ENCODE results near the gene STK17A.

STK17A gene

GRCh38 chr7:43586251-43586900 lies 3.5 kb downstream of the STK17A start:
- Histone ChIP-seq H3K9ac (ENCODE audit: insufficient read length) (no peak overlapping the region), H3K4me3 (no peak overlapping the region), H3K27ac (no peak overlapping the region), H3K36me3 (ENCODE audit: insufficient read depth, low read length) (no peaks in the 10 kb centered on the region), H3K9me3 (ENCODE audit: low read depth, low read length) (no peaks in the 10 kb centered on the region)
- TF ChIP-seq FOXP2 (optimal IDR thresholded peaks at IDR 0.05; ENCODE audit: control extremely low read depth, extremely low read length, insufficient read depth) (no peak), POLR2AphosphoS5 (IDR thresholded peaks at IDR 0.05; ENCODE audit: borderline replicate concordance, low read depth, low read length) (no peak), EZH2 (IDR thresholded peaks at IDR 0.05) (no peak)
- no peak for DNase-seq (ENCODE audit: low read depth, low spot score)

GRCh38 chr7:43588477-43589132 lies 5.7 kb downstream of the STK17A start:
- DNase-seq (ENCODE audit: low read depth, low spot score): no peak
- no peak overlapping the region for H3K27ac ChIP-seq
- H3K9ac ChIP-seq (ENCODE audit: insufficient read length): no peak overlapping the region
- H3K36me3 ChIP-seq (ENCODE audit: insufficient read depth, low read length): no peaks in the 10 kb centered on the region
- TF ChIP-seq EZH2 (IDR thresholded peaks at IDR 0.05): no peak
- no peak for TF ChIP-seq POLR2AphosphoS5 (IDR thresholded peaks at IDR 0.05; ENCODE audit: borderline replicate concordance, low read depth, low read length)
- TF ChIP-seq FOXP2 (optimal IDR thresholded peaks at IDR 0.05; ENCODE audit: control extremely low read depth, extremely low read length, insufficient read depth): no peak
- no peak overlapping the region for H3K4me3 ChIP-seq
- no peaks in the 10 kb centered on the region for H3K9me3 ChIP-seq (ENCODE audit: low read depth, low read length)

DNA sequence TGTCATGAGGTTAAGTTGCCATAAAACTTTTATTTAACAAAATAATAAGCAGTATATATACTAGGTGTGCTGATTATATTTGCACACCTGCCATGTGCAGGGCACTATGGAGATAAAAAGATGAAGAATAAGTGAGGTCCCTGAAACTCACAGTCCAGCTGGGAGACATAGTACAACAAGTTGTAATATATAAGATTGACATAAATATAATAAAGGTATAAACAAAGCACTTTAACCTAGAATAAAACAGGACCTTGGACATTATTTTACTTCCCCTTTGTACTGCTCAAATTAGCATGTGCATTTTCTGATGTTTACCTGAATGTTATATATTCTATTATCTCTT lies 6.2 kb downstream of the STK17A start:
- Histone ChIP-seq H3K4me3 (no peak overlapping the region), H3K9ac (ENCODE audit: insufficient read length) (no peak overlapping the region), H3K36me3 (ENCODE audit: insufficient read depth, low read length) (no peaks in the 10 kb centered on the region), H3K27ac (no peak overlapping the region), H3K9me3 (ENCODE audit: low read depth, low read length) (no peaks in the 10 kb centered on the region)
- DNase-seq (ENCODE audit: low read depth, low spot score): no peak
- TF ChIP-seq FOXP2 (optimal IDR thresholded peaks at IDR 0.05; ENCODE audit: control extremely low read depth, extremely low read length, insufficient read depth) (no peak), EZH2 (IDR thresholded peaks at IDR 0.05) (no peak), POLR2AphosphoS5 (IDR thresholded peaks at IDR 0.05; ENCODE audit: borderline replicate concordance, low read depth, low read length) (no peak)

DNA sequence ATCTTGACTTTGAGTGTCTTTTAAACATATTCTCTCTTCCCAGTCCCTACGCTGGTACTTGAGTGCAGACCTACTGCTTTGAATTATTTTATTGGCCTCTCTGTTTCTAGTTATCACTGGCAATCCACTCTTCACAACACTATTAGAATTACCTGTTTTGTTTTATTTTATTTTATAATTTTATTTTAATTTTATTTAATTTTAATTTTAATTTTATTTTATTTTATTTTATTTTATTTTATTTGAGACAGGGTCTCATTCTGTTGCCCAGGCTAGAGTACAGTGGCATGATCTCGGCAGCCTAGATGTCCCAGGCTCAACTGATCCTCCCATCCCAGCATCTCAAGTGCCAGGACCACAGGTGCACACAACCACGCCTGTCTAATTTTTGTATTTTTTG lies 6.8 kb downstream of the STK17A start:
- no peak for DNase-seq (ENCODE audit: low read depth, low spot score)
- no peak overlapping the region for H3K4me3 ChIP-seq
- TF ChIP-seq POLR2AphosphoS5 (IDR thresholded peaks at IDR 0.05; ENCODE audit: borderline replicate concordance, low read depth, low read length): no peak
- no peak for TF ChIP-seq EZH2 (IDR thresholded peaks at IDR 0.05)
- no peak for TF ChIP-seq FOXP2 (optimal IDR thresholded peaks at IDR 0.05; ENCODE audit: control extremely low read depth, extremely low read length, insufficient read depth)

GRCh38 chr7:43590862-43591557 lies 8.1 kb downstream of the STK17A start:
- Histone ChIP-seq H3K9me3 (ENCODE audit: low read depth, low read length) (no peaks in the 10 kb centered on the region), H3K4me3 (no peak overlapping the region), H3K36me3 (ENCODE audit: insufficient read depth, low read length) (no peaks in the 10 kb centered on the region), H3K27ac (no peak overlapping the region), H3K9ac (ENCODE audit: insufficient read length) (no peak overlapping the region)
- DNase-seq (ENCODE audit: low read depth, low spot score): no peak
- no peak for TF ChIP-seq POLR2AphosphoS5 (IDR thresholded peaks at IDR 0.05; ENCODE audit: borderline replicate concordance, low read depth, low read length)
- no peak for TF ChIP-seq FOXP2 (optimal IDR thresholded peaks at IDR 0.05; ENCODE audit: control extremely low read depth, extremely low read length, insufficient read depth)
- no peak for TF ChIP-seq EZH2 (IDR thresholded peaks at IDR 0.05)

More for the DNA sequence above, 6.8 kb downstream of the STK17A start:
- Histone ChIP-seq H3K9ac (ENCODE audit: insufficient read length) (no peak overlapping the region), H3K36me3 (ENCODE audit: insufficient read depth, low read length) (no peaks in the 10 kb centered on the region), H3K9me3 (ENCODE audit: low read depth, low read length) (no peaks in the 10 kb centered on the region), H3K27ac (no peak overlapping the region)

DNA sequence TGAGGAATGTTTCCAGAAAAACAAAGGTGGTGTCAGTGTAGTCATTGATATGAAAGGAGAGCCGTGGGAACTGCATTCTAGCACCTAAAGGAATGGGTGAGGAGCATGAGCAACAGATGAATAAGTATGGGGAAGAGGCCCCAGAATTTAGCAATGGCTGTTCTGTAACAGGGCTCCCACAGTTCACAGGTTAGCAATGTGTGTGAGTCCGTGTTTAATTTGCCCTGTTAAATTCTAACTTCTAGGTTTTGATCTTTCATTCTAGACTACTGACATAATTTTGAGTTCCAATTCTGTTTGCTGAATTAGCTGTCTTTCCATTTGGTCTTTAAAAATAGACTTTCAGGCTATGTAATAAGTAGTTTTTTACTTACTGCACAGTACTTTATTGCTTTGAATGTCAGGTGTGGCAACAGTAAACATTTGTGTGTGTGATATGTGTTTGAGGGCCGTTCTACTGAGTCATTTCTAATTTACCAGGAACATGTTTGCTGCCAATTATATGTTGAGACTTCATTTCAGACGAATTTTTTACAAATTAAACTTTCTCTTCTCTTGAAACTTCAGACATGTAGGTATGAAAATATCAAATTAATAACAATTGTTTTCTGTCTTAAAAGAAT lies 8.8 kb downstream of the STK17A start:
- Histone ChIP-seq H3K9me3 (ENCODE audit: low read depth, low read length) (no peaks in the 10 kb centered on the region), H3K9ac (ENCODE audit: insufficient read length) (no peak overlapping the region), H3K36me3 (ENCODE audit: insufficient read depth, low read length) (no peaks in the 10 kb centered on the region), H3K27ac (no peak overlapping the region), H3K4me3 (no peak overlapping the region)
- TF ChIP-seq POLR2AphosphoS5 (IDR thresholded peaks at IDR 0.05; ENCODE audit: borderline replicate concordance, low read depth, low read length) (no peak), FOXP2 (optimal IDR thresholded peaks at IDR 0.05; ENCODE audit: control extremely low read depth, extremely low read length, insufficient read depth) (no peak), EZH2 (IDR thresholded peaks at IDR 0.05) (no peak)
- DNase-seq (ENCODE audit: low read depth, low spot score): no peak

DNA sequence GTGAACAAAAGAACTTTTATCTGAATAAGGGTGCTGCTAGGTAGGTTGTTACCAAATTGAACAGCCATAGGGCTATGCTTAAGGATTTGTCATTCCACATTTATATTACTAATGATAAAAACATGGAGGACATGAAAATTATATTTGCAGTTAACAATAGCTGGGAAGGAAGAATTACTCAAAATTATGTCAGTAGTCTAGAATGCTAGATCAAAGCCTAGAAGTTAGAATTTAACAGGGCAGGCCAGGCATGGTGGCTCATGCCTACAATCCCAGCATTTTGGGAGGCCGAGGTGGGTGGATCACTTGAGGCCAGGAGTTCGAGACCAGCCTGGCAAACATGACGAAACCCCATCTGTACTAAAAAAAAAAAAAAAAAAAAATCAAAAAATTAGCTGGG lies 9.4 kb downstream of the STK17A start:
- no peaks in the 10 kb centered on the region for H3K36me3 ChIP-seq (ENCODE audit: insufficient read depth, low read length)
- H3K9me3 ChIP-seq (ENCODE audit: low read depth, low read length): no peaks in the 10 kb centered on the region
- DNase-seq (ENCODE audit: low read depth, low spot score): no peak
- H3K27ac ChIP-seq: no peak overlapping the region
- H3K4me3 ChIP-seq: no peak overlapping the region
- TF ChIP-seq FOXP2 (optimal IDR thresholded peaks at IDR 0.05; ENCODE audit: control extremely low read depth, extremely low read length, insufficient read depth) (no peak), POLR2AphosphoS5 (IDR thresholded peaks at IDR 0.05; ENCODE audit: borderline replicate concordance, low read depth, low read length) (no peak), EZH2 (IDR thresholded peaks at IDR 0.05) (no peak)
- no peak overlapping the region for H3K9ac ChIP-seq (ENCODE audit: insufficient read length)

DNA sequence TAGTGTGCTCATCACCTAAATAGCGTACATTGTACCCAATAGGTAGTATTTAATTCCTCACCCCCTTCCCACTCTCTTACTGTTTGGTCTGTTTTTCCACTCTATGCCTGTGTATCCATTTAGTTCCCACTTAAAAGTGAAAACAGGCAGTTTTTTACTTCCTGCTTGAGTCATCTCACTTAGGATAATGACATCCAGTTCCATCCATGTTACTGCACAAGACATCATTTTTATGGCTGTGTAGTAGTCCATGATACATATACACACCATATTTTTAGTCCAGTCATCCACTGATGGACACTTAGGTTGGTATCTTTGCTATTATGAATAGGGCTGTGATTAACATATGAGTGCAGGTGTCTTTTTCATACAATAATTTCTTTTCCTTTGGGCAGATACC lies 10.1 kb downstream of the STK17A start:
- Histone ChIP-seq H3K4me3 (no peak overlapping the region), H3K9me3 (ENCODE audit: low read depth, low read length) (no peaks in the 10 kb centered on the region)

More for the DNA sequence above, 10.1 kb downstream of the STK17A start:
- H3K36me3 ChIP-seq (ENCODE audit: insufficient read depth, low read length): no peaks in the 10 kb centered on the region
- no peak overlapping the region for H3K9ac ChIP-seq (ENCODE audit: insufficient read length)
- DNase-seq (ENCODE audit: low read depth, low spot score): no peak
- TF ChIP-seq FOXP2 (optimal IDR thresholded peaks at IDR 0.05; ENCODE audit: control extremely low read depth, extremely low read length, insufficient read depth): no peak
- TF ChIP-seq EZH2 (IDR thresholded peaks at IDR 0.05): no peak
- TF ChIP-seq POLR2AphosphoS5 (IDR thresholded peaks at IDR 0.05; ENCODE audit: borderline replicate concordance, low read depth, low read length): no peak
- no peak overlapping the region for H3K27ac ChIP-seq

All from SK-N-MC (cell line).